NCI-H1092 (cell line): Measurements from ENCODE around the gene RAB15.

Source experiments
- DNase-seq: peaks from one replicate; lab custom pipeline; 2025; lab: John Stamatoyannopoulos, UW

The RAB15 gene

GRCh38 chr14:64906022-64906421 lies 66.1 kb downstream of the RAB15 start:
- DNase-seq, result no peak

- DNase-seq, result no peak
Observed at GRCh38 chr14:64899958-64900357, 72.2 kb downstream of the RAB15 start.
